ENCODE results near the gene TADA2B. TPM values are rescaled to one million over a fixed set of nuclear protein-coding genes. Genes with fewer than 3 reads are reported as not detected.

The TADA2B gene
- total and polyA plus RNA-seq, 10 of the 15 experiments (the other 5 are each of a cell fraction or from before 2014, with no cell fraction given) = 0.66 to 12.0 (median 5.6) TPM

DNA sequence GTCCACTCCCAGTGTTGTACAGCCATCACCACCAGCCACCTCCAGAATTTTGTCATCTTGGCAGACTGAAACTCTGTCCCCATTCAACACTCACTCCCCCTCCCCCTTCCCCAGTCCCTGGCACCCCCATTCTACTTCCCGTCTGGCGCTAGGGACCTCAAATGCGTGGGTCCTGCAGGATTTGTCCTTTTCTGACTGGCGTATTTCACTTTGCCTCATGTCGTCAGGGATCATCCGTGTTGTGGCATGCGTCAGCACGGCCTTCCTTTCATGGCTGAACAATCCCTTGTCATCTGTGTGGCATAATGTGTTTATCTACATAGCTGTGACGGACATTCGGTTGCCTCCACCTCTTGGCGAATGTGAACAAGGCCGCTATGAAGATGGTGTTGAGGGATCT lies 5.5 kb downstream of the TADA2B start:
- WGBS (ENCODE audit: insufficient coverage, insufficient replicate concordance, low lambda C conversion rate, missing lambda C conversion rate) = 96% methylated on average over 12 of the region's 12 CpGs
- H3K4me3 ChIP-seq = no peak overlapping the region
- H3K36me3 ChIP-seq (ENCODE audit: control insufficient read depth in 2 of 2, insufficient read depth in 2 of 2, low read length in 1 of 2) = peaks cover under 1 to 3% of the 10 kb centered on the region in 2 experiments; a peak in 3 of 4 replicates
- in situ Hi-C loops (cut with MboI) = no loop called here
- no peak for FAIRE-seq
- ChIA-PET SMC1A (ENCODE audit: uncharacterized antibody, unreplicated experiment) (interaction anchor here (2.0 kb wide), 1 partner anchor 20 kb away, joined by 5 read pairs; the partner anchor contains the start of gene GRPEL1), POLR2A (no interaction called here), RAD21 (ENCODE audit: unreplicated experiment) (no interaction called here), CTCF (interaction anchor here (0.7 to 9.1 kb wide), 3 partner anchors 20 to 328 kb away, joined by 3 to 210 read pairs (median 3); partner anchors contain the start of gene GRPEL1)
- no peak for DNase-seq (ENCODE audit: low read depth, low spot score)
- no peak overlapping the region for H2AFZ ChIP-seq (ENCODE audit: control insufficient read depth, low read depth, low read length)
- H4K20me1 ChIP-seq (ENCODE audit: control insufficient read depth, insufficient read depth) = peaks cover 10% of the 10 kb centered on the region; the same call in 1 of the 2 replicates
- H3K27ac ChIP-seq (ENCODE audit: control insufficient read depth, insufficient read depth) = no peak overlapping the region
- no TSS peak for BruUV-seq (replicated peaks)
- H3K9me3 ChIP-seq (replicated peaks; ENCODE audit: control insufficient read depth, insufficient read depth, low read length) = no peaks in the 10 kb centered on the region
- TF ChIP-seq BMI1 (IDR thresholded peaks at IDR 0.05; ENCODE audit: borderline replicate concordance) = no peak
- TF ChIP-seq, protein P1, sequence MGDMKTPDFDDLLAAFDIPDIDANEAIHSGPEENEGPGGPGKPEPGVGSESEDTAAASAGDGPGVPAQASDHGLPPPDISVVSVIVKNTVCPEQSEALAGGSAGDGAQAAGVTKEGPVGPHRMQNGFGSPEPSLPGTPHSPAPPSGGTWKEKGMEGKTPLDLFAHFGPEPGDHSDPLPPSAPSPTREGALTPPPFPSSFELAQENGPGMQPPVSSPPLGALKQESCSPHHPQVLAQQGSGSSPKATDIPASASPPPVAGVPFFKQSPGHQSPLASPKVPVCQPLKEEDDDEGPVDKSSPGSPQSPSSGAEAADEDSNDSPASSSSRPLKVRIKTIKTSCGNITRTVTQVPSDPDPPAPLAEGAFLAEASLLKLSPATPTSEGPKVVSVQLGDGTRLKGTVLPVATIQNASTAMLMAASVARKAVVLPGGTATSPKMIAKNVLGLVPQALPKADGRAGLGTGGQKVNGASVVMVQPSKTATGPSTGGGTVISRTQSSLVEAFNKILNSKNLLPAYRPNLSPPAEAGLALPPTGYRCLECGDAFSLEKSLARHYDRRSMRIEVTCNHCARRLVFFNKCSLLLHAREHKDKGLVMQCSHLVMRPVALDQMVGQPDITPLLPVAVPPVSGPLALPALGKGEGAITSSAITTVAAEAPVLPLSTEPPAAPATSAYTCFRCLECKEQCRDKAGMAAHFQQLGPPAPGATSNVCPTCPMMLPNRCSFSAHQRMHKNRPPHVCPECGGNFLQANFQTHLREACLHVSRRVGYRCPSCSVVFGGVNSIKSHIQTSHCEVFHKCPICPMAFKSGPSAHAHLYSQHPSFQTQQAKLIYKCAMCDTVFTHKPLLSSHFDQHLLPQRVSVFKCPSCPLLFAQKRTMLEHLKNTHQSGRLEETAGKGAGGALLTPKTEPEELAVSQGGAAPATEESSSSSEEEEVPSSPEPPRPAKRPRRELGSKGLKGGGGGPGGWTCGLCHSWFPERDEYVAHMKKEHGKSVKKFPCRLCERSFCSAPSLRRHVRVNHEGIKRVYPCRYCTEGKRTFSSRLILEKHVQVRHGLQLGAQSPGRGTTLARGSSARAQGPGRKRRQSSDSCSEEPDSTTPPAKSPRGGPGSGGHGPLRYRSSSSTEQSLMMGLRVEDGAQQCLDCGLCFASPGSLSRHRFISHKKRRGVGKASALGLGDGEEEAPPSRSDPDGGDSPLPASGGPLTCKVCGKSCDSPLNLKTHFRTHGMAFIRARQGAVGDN (IDR thresholded peaks at IDR 0.05) = no peak
- no peak for TF ChIP-seq NR2C2 (IDR thresholded peaks at IDR 0.05; ENCODE audit: borderline replicate concordance, control insufficient read depth, insufficient read length, low read depth)
- no peak for TF ChIP-seq RCOR1 (conservative IDR thresholded peaks at IDR 0.05; ENCODE audit: low read depth, low read length)
- no peak for TF ChIP-seq TCF12 (IDR thresholded peaks at IDR 0.05; ENCODE audit: low read depth, low read length)
- TF ChIP-seq RAD21 (IDR thresholded peaks at IDR 0.05; ENCODE audit: insufficient read depth, low read depth, low read length) = no peak
- H3K4me2 ChIP-seq (ENCODE audit: control insufficient read depth, insufficient read depth) = no peak overlapping the region
- no peak overlapping the region for H3K9ac ChIP-seq (ENCODE audit: control insufficient read depth, insufficient read depth, low read length)
- H3K27me3 ChIP-seq (replicated peaks in 1 of 2; ENCODE audit: control insufficient read depth in 2 of 2, insufficient read depth in 2 of 2, low read length in 1 of 2) = no peaks in the 10 kb centered on the region
- H3K79me2 ChIP-seq (ENCODE audit: control insufficient read depth, insufficient read depth, low read length) = peaks cover 48% of the 10 kb centered on the region
- ATAC-seq = no peak
- intact Hi-C loops (cut with micrococcal nuclease; ENCODE audit: unreplicated experiment) = loop anchor here (5.0 kb wide), 1 partner anchor 141 kb away; the partner anchor contains the start of gene TBC1D14
- peaks cover 23% of the 10 kb centered on the region for H3K4me1 ChIP-seq (ENCODE audit: control insufficient read depth, insufficient read depth, low read length)

Measured in GM12878 (cell line).